RCC 7860 (cell line): ENCODE measurements around the gene BSN.

Experiments
- DNase-seq: peaks from one replicate; pipeline ENCODE4 v3.0.0-alpha.2; 2015; ENCODE audit warnings: low spot score
- FAIRE-seq: peaks from 2 replicates; lab custom pipeline; 2012; peaks lifted over from hg19 to GRCh38; lab: Jason Lieb, UNC

The BSN gene

GRCh38 chr3:49553692-49554632 lies at the start of gene BSN:
TSS of gene BSN (plus strand) at chr3:49554477. CDS start at chr3:49554603, 126 bp downstream.
- peak; percentile 59 for DNase-seq
- FAIRE-seq: no peak

- no peak for DNase-seq
- no peak for FAIRE-seq
Observed at GRCh38 chr3:49506906-49507305, 47.4 kb upstream of the BSN start.

- FAIRE-seq: no peak
Observed at GRCh38 chr3:49509028-49509561, 45.2 kb upstream of the BSN start.

GRCh38 chr3:49511639-49512038 lies 42.6 kb upstream of the BSN start:
- FAIRE-seq (no peak), DNase-seq (no peak)

More at GRCh38 chr3:49509028-49509561, 45.2 kb upstream of the BSN start:
- no peak for DNase-seq

- FAIRE-seq: no peak
- no peak for DNase-seq
Observed at GRCh38 chr3:49512781-49513355, 41.4 kb upstream of the BSN start.

GRCh38 chr3:49513494-49514124 lies 40.7 kb upstream of the BSN start:
- FAIRE-seq (no peak), DNase-seq (no peak)

- no peak for DNase-seq
Observed at GRCh38 chr3:49518016-49518415, 36.3 kb upstream of the BSN start.

GRCh38 chr3:49518441-49518840 lies 35.8 kb upstream of the BSN start:
- DNase-seq: no peak
- FAIRE-seq: no peak

More at GRCh38 chr3:49518016-49518415, 36.3 kb upstream of the BSN start:
- FAIRE-seq: no peak

- FAIRE-seq: no peak
- no peak for DNase-seq
Observed at GRCh38 chr3:49519296-49519695, 35.0 kb upstream of the BSN start.

GRCh38 chr3:49519916-49520385 lies 34.3 kb upstream of the BSN start:
- DNase-seq (no peak), FAIRE-seq (no peak)

- FAIRE-seq: no peak
Observed at GRCh38 chr3:49523756-49524747, 30.2 kb upstream of the BSN start.

GRCh38 chr3:49529567-49529966 lies 24.7 kb upstream of the BSN start:
- FAIRE-seq: no peak
- DNase-seq: no peak

More at GRCh38 chr3:49523756-49524747, 30.2 kb upstream of the BSN start:
- no peak for DNase-seq

GRCh38 chr3:49530231-49530630 lies 24.0 kb upstream of the BSN start:
- no peak for FAIRE-seq
- no peak for DNase-seq

GRCh38 chr3:49530701-49531100 lies 23.6 kb upstream of the BSN start:
- FAIRE-seq (no peak), DNase-seq (no peak)

GRCh38 chr3:49531218-49531617 lies 23.1 kb upstream of the BSN start:
- FAIRE-seq (no peak), DNase-seq (no peak)

GRCh38 chr3:49531715-49532114 lies 22.6 kb upstream of the BSN start:
- DNase-seq (no peak), FAIRE-seq (no peak)

- DNase-seq (no peak), FAIRE-seq (no peak)
Observed at GRCh38 chr3:49533031-49533430, 21.2 kb upstream of the BSN start.

- FAIRE-seq (no peak), DNase-seq (no peak)
Observed at GRCh38 chr3:49533786-49534519, 20.3 kb upstream of the BSN start.
